GM18508 (cell line): ENCODE results near the gene AMER1.
A peak's percentile ranks its signal among the peaks of the same experiment; 100 is the strongest.

ENCODE experiments used
- ATAC-seq: cut with Tn5 transposase; IDR thresholded peaks from one replicate; pipeline ENCODE4 v1.9.1; 2021; ENCODE audit warnings: moderate number of reproducible peaks; ENCODE audit not compliant: insufficient read depth, unreplicated experiment

The AMER1 gene

GRCh38 chrX:64186974-64187761 lies 18.3 kb downstream of the AMER1 start:
- no peak for ATAC-seq

GRCh38 chrX:64184396-64184795 lies 21.1 kb downstream of the AMER1 start:
- no peak for ATAC-seq

- no peak for ATAC-seq
Observed at GRCh38 chrX:64182208-64182607, 23.3 kb downstream of the AMER1 start.

GRCh38 chrX:64176876-64177275 lies 28.6 kb downstream of the AMER1 start:
- ATAC-seq, result no peak

DNA sequence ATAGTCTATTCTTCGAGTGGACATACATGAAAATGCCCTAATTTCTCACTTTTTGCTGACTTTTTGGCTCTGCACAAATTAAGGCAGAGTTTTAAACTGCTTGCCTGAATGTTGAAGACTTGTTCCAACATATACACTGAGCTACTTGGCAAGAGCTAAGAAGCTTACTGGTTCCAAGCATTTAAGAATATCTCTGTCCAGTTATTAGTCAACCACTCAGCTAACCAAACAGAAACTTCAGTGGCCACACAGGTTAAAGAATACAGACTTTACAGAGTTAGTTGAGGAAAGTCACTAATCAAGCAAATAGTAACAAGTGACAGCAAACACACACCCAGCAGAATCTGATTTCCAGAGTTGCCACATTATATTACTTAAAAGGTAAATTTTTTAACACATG lies 35.5 kb downstream of the AMER1 start:
- peak; percentile 79 for ATAC-seq

GRCh38 chrX:64152857-64153256 lies 52.7 kb downstream of the AMER1 start:
- ATAC-seq, result no peak

GRCh38 chrX:64151911-64152310 lies 53.6 kb downstream of the AMER1 start:
- no peak for ATAC-seq

DNA sequence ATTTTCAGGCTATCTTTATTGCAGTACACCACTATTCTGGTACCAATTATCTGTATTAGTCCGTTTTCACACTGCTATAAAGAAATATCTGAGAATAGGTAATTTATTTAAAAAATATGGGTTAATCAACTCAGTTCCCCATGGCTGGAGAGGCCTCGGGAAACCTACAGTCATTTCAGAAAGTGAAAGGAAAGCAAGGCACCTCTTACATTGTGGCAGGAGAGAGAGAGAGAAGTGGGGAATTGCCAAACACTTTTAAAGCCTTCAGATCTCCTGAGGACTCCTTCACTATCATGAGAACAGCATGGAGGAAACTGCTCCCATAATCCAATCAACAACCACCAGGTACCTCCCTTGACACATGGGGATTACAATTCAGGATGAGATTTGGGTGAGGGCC lies 54.7 kb downstream of the AMER1 start:
- ATAC-seq, result no peak
